Esophagus (tissue), 2 donors: ENCODE data around the gene GDF10. TPM values are rescaled to one million over a fixed set of nuclear protein-coding genes. Genes with fewer than 3 reads are reported as not detected.

Experiments used
- H3K27ac ChIP-seq, 2 donors: one replicate each; pipeline ENCODE4 v1.5.1; 2013; ENCODE audit warnings: low read depth in 2 of 2, mild to moderate bottlenecking in 2 of 2, inconsistent platforms in 1 of 2, low read length in 1 of 2, moderate library complexity in 1 of 2
- H3K27me3 ChIP-seq, 2 donors: one replicate each; pipeline ENCODE4 v1.6.1; 2013; ENCODE audit warnings: low read length in 2 of 2, control low read depth in 1 of 2, mild to moderate bottlenecking in 1 of 2; ENCODE audit not compliant: insufficient read depth in 2 of 2, control insufficient read depth in 1 of 2
- H3K36me3 ChIP-seq, 2 donors: one replicate each; pipeline ENCODE4 v1.6.1; 2013; ENCODE audit warnings: low read length in 1 of 2; ENCODE audit not compliant: control insufficient read depth in 2 of 2, insufficient read depth in 2 of 2
- H3K4me1 ChIP-seq, 2 donors: one replicate each; pipeline ENCODE4 v1.6.1; 2013; ENCODE audit warnings: low read length in 1 of 2; ENCODE audit not compliant: control insufficient read depth in 2 of 2, insufficient read depth in 2 of 2
- H3K4me3 ChIP-seq, 2 donors: one replicate each; pipeline ENCODE4 v1.5.1; 2013; ENCODE audit warnings: low read length in 2 of 2, mild to moderate bottlenecking in 2 of 2, low read depth in 1 of 2, moderate library complexity in 1 of 2
- H3K9me3 ChIP-seq, 2 donors: one replicate each; pipeline ENCODE4 v1.6.1; 2013; ENCODE audit warnings: mild to moderate bottlenecking in 2 of 2, low read depth in 1 of 2, low read length in 1 of 2, moderate library complexity in 1 of 2; ENCODE audit not compliant: control insufficient read depth in 2 of 2, insufficient read depth in 1 of 2
- WGBS, 2 donors: extraction: QIAGEN DNeasy Blood & Tissue Kit; methylation state at CpG; one replicate each; pipeline ENCODE4 v1.1.7; 2013; 5-methylcytosine and 5-hydroxymethylcytosine counted together
- polyA plus RNA-seq, 2 donors: library from polyadenylated mRNA; stranded (reverse); fragments of 200-250 nt; gene quantifications; one replicate each; pipeline ENCODE4 v1.2.3, GENCODE V29; 2013
- donor health status: healthy with polysubstance abuse.
- donor health status: Bipolar disorder and iron deficiency.

The GDF10 gene
- polyA plus RNA-seq, 2 donors = 0.22 to 0.33 TPM

DNA sequence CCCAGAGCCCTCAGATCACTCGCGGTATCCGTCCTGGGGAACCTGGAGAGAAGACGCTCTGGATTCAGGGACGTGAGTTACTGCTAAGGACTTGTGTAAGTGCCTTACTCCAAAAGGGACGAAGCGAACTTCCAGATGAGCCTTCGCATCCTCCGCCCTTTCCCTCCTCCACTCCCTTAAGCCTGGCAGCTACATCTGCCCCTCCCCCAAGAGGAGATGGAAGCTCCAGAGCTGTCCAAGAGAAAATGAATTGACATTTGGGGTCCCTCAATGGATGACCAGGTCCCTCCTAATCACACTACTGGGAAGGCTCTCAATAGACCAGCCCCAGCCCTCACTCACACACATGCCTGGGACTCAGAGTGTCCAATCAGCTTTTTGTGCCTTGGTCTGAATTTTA, 31.3 kb upstream of the GDF10 start:
- Histone ChIP-seq H3K4me1 (no peaks in the 10 kb centered on the region), H3K36me3 (no peaks in the 10 kb centered on the region), H3K4me3 (no peak overlapping the region), H3K27ac (no peak overlapping the region), H3K9me3 (peaks cover 0 to 5% of the 10 kb centered on the region in 2 donors), H3K27me3 (no peaks in the 10 kb centered on the region)
- WGBS, 2 donors = 83 to 95% methylated on average over 9 of the region's 9 CpGs

DNA sequence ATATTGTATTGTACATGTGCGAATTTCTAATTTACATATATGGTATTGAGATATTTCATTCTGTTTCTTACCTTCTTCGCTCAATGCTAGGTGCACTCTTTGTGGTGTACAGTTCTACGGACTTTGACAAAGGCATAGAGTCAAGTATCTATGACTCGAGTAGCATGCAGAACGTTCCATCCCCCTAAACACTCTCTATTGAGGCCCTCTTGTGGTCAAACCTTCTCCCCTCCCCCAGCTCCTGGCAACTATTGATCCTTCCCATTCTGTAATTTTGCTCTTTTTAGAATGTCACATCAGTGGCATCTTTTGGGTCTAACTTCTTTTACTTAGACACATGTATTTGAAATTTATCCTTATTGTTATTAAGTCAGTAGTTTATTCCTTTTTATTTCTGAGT, 30.7 kb upstream of the GDF10 start:
- WGBS, 2 donors = 60% methylated on average over 5 of the region's 5 CpGs
- no peaks in the 10 kb centered on the region for H3K27me3 ChIP-seq
- H3K4me1 ChIP-seq = no peaks in the 10 kb centered on the region
- no peaks in the 10 kb centered on the region for H3K36me3 ChIP-seq
- H3K4me3 ChIP-seq = no peak overlapping the region
- no peak overlapping the region for H3K27ac ChIP-seq
- H3K9me3 ChIP-seq = peaks cover 0 to 5% of the 10 kb centered on the region in 2 donors

DNA sequence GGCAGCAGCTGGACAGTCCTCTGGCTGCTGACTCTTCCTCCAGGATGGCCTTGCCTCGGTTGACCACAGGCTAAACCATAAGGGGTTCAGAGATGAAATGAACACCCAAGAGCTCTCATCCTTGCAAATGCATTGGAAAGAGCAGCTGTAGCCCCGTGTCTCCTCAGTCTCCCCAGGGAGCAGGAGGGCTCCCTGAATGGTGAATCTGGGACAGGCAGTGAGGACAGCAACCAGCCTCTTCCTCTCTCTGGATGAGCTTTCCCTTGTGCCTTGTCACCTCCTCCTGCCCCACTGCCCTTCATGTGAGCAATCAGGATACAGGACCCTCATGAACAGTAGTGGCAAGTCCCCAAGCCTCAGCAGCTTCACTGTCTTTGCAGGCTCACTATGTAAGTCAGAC, 23.9 kb upstream of the GDF10 start:
- Histone ChIP-seq H3K9me3 (no peaks in the 10 kb centered on the region), H3K4me1 (no peaks in the 10 kb centered on the region), H3K27ac (no peak overlapping the region), H3K27me3 (no peaks in the 10 kb centered on the region), H3K36me3 (no peaks in the 10 kb centered on the region), H3K4me3 (no peak overlapping the region)
- 65 to 86% methylated on average over 2 of the region's 2 CpGs for WGBS, 2 donors

GRCh38 chr10:47276576-47277351, 23.2 kb upstream of the GDF10 start:
- Histone ChIP-seq H3K27me3 (no peaks in the 10 kb centered on the region), H3K36me3 (no peaks in the 10 kb centered on the region), H3K4me1 (no peaks in the 10 kb centered on the region), H3K4me3 (no peak overlapping the region), H3K9me3 (no peaks in the 10 kb centered on the region), H3K27ac (no peak overlapping the region)
- 78 to 90% methylated on average over 11 of the region's 11 CpGs for WGBS, 2 donors

DNA sequence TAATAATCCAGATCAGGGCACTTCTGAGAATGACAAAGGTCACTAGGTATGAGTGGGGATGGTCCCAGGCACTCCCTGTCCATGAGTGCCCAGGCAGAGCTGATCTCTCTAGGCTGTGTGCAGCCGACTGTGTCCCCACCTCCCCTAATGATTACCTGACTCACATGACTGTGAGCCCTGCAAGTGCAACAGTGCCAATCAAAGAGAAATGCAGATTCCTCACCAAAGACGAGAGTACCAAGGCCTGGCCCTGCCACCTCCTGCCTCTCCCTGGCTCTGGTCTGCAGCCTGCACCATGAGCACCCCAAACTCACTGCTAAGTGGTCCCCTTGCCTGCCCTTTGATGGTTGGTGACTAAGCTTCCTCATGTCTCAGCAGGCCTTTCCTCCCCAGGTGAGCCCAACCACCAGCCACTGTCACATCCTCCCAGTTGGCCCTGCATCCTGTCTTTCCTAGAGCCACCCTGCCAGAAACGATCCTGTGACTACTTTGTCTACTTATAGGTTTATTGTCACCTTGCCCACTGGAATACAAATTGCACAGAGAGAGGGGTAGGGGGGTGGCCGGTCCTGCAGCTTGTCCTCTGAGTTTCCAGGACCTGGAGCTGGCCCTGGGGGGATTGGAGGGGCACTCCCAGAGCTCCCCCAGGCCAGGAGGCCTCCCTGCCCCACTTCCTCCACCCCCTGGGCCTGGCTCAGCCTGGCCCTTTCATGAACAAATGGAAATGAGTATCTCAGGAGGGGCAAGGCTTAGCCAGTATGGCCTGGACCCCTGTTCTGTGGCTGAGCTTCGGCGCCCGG, 22.4 kb upstream of the GDF10 start:
- 50 to 62% methylated on average over 5 to 7 of the region's 7 CpGs for WGBS, 2 donors

DNA sequence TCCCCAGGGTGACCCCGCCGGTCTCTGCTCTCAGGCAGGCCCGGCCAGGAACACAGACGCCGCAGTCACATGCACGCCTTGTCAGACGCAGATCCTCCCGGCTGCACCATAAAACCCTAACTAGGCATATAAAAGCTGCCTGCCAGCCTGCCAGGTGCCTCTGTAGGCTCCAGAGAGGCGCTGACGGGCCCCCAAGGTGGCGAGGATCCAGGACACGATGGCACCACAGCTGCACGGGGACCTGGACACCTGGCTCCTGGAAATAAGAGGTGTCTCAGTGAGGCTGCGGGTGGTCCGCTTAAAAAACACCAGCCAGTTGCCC, 21.9 kb upstream of the GDF10 start:
- Histone ChIP-seq H3K4me1 (no peaks in the 10 kb centered on the region), H3K27me3 (no peaks in the 10 kb centered on the region), H3K9me3 (no peaks in the 10 kb centered on the region), H3K4me3 (no peak overlapping the region), H3K36me3 (no peaks in the 10 kb centered on the region), H3K27ac (no peak overlapping the region)
- 89% methylated on average over 15 of the region's 15 CpGs for WGBS, 2 donors

More for the DNA sequence above, 22.4 kb upstream of the GDF10 start:
- Histone ChIP-seq H3K9me3 (no peaks in the 10 kb centered on the region), H3K4me1 (no peaks in the 10 kb centered on the region), H3K4me3 (no peak overlapping the region), H3K36me3 (no peaks in the 10 kb centered on the region), H3K27me3 (no peaks in the 10 kb centered on the region), H3K27ac (no peak overlapping the region)

DNA sequence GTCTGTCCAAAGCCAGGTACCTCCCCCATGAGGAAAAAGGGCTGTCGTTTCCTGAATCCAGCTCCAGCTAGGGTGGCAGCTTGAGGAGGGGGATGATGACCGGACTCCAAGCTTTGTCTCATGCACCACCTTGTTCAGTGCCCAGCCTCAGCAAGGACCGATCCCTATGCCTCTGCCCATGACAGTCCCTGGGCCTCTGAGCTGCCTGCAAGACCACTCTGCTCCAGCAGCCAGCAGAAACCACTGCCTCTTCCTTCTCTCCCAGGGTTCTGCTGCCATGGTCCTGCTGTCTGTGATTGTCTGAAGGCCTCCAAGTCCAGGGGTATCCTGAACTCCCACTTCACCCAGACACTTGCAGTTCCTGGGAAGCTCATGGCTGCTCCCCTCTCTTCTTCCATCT, 21.3 kb upstream of the GDF10 start:
- no peaks in the 10 kb centered on the region for H3K4me1 ChIP-seq
- no peaks in the 10 kb centered on the region for H3K36me3 ChIP-seq
- no peak overlapping the region for H3K27ac ChIP-seq
- no peak overlapping the region for H3K4me3 ChIP-seq
- H3K27me3 ChIP-seq = no peaks in the 10 kb centered on the region
- 84 to 89% methylated on average over 3 of the region's 3 CpGs for WGBS, 2 donors
- no peaks in the 10 kb centered on the region for H3K9me3 ChIP-seq

DNA sequence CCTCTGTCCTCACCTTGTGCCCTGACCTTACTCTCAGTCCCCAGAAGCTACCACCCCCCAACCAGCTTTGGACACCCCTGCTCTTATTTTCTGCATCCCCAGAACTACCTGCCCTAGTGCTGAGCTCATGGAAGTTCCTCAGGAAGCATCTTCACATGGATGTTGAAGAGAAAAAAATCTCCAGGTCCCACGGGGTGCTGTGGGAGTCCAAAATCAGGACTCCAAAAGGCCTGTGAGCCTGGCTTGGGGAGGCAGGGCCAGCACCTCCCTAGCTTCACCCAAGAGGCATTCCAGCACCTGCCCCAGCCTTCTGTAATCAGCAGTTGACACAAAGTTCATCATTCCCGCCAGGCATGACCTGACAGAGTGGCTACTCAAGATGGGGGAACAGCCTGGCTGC, 20.7 kb upstream of the GDF10 start:
- WGBS, 2 donors = 86 to 88% methylated on average over 2 of the region's 2 CpGs
- Histone ChIP-seq H3K4me3 (no peak overlapping the region), H3K27me3 (no peaks in the 10 kb centered on the region), H3K36me3 (no peaks in the 10 kb centered on the region), H3K9me3 (no peaks in the 10 kb centered on the region), H3K4me1 (no peaks in the 10 kb centered on the region), H3K27ac (no peak overlapping the region)

GRCh38 chr10:47282005-47282656, 17.9 kb upstream of the GDF10 start:
- Histone ChIP-seq H3K4me3 (no peak overlapping the region), H3K9me3 (no peaks in the 10 kb centered on the region), H3K4me1 (peaks cover 0 to 4% of the 10 kb centered on the region in 2 donors), H3K27ac (no peak overlapping the region), H3K27me3 (no peaks in the 10 kb centered on the region), H3K36me3 (no peaks in the 10 kb centered on the region)
- 85 to 86% methylated on average over 6 of the region's 6 CpGs for WGBS, 2 donors
